GM10266 (cell line): ENCODE measurements around the gene MAMLD1.

Experiments
- DNase-seq: peaks from one replicate; pipeline ENCODE4 v3.0.0; 2012; ENCODE audit errors: extremely low spot score
- CTCF ChIP-seq: IDR thresholded peaks from 2 replicates; pipeline ENCODE4 v1.5.1; 2012; ENCODE audit warnings: mild to moderate bottlenecking, low read depth; ENCODE audit not compliant: control insufficient read depth, insufficient read depth; ENCODE audit errors: missing control alignments

Gene MAMLD1

GRCh38 chrX:150414228-150414627 lies 51.1 kb downstream of the MAMLD1 start:
- TF ChIP-seq CTCF: no peak
- no peak for DNase-seq

- no peak for DNase-seq
- TF ChIP-seq CTCF: no peak
Observed at GRCh38 chrX:150416469-150416868, 53.4 kb downstream of the MAMLD1 start.

- no peak for DNase-seq
- no peak for TF ChIP-seq CTCF
Observed at GRCh38 chrX:150421816-150422215, 58.7 kb downstream of the MAMLD1 start.

- DNase-seq: no peak
- TF ChIP-seq CTCF: no peak
Observed at GRCh38 chrX:150429594-150429993, 66.5 kb downstream of the MAMLD1 start.

GRCh38 chrX:150436195-150436594 lies 73.1 kb downstream of the MAMLD1 start:
- no peak for TF ChIP-seq CTCF
- DNase-seq: no peak

GRCh38 chrX:150438165-150438564 lies 75.0 kb downstream of the MAMLD1 start:
- no peak for DNase-seq
- TF ChIP-seq CTCF: no peak

- TF ChIP-seq CTCF: no peak
- DNase-seq: no peak
Observed at GRCh38 chrX:150446151-150446550, 83.0 kb downstream of the MAMLD1 start.
